ENCODE measurements around the gene IGSF22.
A peak's percentile ranks its signal among the peaks of the same experiment; 100 is the strongest.

Gene IGSF22

GRCh38 chr11:18726040-18726439 is at the start of gene IGSF22:
Gene IGSF22 (minus strand): TSS chr11:18726188. CDS start chr11:18724236, 1,952 bp downstream.
- no peak for DNase-seq (ENCODE audit: low read depth)

GRCh38 chr11:18774801-18775200 is 48.8 kb upstream of the IGSF22 start:
- no peak for DNase-seq (ENCODE audit: low read depth)

DNA sequence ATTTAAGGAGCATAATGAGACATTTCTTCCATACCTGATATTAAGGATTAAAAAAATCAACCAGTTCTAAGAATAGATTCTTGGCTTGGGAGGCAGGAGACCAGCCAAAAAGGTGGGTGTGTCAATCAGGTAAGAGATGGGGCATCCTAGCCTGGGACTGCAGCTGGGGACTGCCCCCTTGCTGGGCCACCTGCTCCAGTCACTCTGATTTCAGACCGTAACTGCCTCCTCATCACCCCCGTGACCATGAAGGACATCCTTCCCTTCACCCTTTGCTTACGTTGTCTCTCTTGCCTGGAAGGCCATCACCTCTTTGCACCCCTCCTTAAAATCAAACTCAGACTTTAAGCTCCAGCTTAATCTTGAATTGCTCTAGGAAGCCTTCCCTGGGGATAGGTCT is 47.7 kb upstream of the IGSF22 start:
- DNase-seq (ENCODE audit: low read depth): no peak

- no peak for DNase-seq (ENCODE audit: low read depth)
These were observed 47.1 kb upstream of the IGSF22 start for GRCh38 chr11:18773104-18773503.

DNA sequence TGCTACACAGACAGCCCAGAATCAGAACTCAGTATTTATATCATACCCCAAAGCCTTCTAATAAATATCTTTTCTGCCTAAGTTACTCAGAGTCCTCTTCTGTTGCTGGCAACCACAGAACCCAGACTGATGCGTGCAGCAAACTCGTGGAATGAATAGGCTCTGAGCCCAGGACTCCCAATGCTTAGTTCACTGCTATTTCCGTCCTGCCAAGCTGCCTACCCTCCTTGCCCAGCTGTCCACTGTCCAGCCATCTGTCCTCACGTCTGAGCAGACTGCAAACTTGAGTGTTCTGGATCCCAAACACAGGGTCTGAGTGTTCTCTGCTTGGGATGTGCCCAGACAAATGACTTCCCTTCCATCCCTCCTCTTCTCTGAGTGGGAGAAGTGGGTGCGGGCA is 46.2 kb upstream of the IGSF22 start:
- DNase-seq (ENCODE audit: low read depth): no peak

DNA sequence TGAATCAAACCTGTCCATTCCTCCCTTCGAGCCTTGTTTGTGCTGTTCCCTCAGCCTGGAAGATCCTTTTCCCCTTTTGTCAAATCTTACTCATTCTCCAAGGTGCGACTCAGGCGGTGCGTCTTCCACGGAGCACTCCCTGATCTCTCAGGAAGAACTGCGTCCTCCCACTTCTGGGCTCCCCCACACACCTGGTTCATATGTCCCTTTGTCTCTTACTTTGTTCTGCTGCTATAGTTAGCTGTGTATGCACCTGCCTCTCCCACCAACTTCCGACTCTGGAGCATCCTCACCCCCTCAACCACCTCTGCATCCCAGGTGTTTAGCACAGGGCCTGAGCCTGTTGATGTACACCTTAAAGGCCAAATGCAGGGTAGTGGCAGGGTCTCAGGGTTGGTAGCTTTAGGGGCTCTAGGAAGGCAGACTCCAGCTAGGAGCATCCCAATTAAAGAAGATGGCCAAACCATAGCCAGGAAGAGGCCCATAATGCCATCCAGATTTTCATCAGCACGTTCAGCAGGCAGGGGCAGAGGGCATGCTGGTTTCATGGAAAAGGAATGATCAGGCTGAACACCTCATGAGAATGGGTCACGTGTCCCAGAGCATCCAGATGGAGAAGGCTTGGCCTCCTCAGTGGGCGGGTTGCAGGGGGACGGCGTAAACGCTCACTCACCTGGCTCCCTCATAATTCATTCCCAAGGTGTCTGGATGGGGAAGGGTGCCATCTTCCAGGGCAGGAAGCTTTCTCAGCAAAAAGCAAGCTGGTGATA is 45.5 kb upstream of the IGSF22 start:
- DNase-seq (ENCODE audit: low read depth): no peak

DNA sequence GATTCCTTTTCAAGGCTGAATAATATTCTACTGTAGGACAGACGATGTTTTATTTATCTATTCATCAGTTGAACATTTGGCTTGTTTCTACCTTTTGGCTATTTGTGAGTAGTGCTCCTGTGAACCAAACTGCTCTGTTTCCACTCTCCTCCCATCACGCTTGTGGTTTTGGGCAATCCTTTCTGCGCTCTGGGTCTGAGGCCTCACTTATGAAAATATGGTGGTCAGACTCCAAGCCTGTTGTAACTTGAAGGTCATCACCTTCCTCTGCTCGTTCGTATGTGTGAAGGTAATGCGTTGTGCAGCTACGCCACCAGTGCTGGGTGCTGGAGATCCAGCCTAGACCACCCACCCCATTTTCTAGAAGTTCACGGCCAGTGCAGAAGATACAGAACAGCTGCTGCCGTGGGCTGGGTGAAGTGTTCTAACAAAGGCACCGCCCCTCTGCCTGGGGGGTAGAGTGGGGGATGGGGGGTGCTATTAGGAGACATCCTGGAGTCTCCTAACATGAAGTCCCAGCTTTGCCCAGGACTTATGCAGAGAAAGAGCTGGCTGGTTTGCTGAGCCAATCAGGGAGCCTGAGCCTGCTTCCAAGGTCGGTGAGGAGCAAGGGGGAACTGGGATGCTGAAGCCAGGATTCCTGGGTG is 44.6 kb upstream of the IGSF22 start:
- no peak for DNase-seq (ENCODE audit: low read depth)

- no peak for DNase-seq (ENCODE audit: low read depth)
These were observed 43.9 kb upstream of the IGSF22 start for GRCh38 chr11:18769802-18770456.

- no peak for DNase-seq (ENCODE audit: low read depth)
These were observed 43.0 kb upstream of the IGSF22 start for GRCh38 chr11:18768978-18769377.

GRCh38 chr11:18768472-18768901 is 42.5 kb upstream of the IGSF22 start:
- DNase-seq (ENCODE audit: low read depth): no peak

DNA sequence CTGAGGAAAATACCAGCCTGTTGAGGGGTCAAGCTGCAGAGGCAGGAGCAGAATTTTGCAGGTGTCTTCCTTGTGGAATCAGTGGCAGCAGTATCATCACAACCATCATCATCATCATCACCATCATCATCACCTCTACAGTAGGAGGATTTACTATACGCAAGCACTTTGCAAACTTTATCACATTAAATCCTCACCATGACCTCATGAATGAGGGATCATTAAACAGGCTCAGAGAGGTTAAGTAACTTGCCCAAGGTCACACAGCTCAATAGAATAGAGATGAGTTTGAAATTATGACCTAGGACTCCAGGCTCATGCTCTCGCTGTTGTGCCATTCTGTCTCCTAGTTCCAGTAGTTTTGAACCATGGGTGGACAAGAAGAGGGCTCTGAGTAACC is 40.0 kb upstream of the IGSF22 start:
- DNase-seq (ENCODE audit: low read depth): no peak

GRCh38 chr11:18765554-18765953 is 39.6 kb upstream of the IGSF22 start:
- DNase-seq (ENCODE audit: low read depth): no peak

DNA sequence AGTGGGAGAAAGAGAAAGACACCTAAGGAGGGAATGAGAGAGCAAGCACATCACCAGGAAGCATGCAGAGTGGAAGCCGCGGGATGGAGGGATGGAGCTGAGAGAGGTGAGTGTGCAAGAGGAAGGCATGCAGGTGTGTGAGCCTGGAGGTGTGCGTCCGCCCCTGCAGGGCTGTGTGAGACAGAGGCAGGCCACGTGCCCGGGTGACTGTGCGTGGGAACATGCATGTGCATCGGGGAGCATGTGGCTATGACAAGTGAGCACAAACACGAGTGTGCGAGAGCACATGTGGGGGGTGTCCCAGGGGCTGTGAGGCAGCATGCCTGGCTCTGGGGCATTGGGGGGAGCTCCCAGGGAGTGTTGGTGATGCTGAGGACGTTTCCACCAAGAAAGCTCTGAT is 35.8 kb upstream of the IGSF22 start:
- no peak for DNase-seq (ENCODE audit: low read depth)

GRCh38 chr11:18761144-18761543 is 35.2 kb upstream of the IGSF22 start:
- DNase-seq (ENCODE audit: low read depth): no peak

DNA sequence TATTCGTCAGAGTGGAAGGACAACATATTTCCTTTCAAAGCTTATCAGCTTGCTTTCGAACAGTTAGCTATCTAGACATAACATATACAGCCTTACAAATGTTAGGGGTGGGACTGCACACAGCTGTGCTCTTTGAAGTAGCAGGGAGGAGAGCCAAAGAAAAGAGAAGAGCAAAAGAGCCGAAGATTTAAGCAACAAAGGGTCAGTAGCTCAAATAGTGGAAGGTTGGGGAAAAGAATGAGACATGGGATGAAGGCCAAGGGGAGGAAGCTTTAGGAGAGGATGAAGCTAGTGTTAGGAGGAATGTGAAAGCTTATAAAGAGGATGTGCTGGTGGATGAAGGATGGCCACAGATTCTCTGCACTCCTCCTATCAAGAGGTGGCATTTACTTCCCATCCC is 31.8 kb upstream of the IGSF22 start:
- no peak for DNase-seq (ENCODE audit: low read depth)

DNA sequence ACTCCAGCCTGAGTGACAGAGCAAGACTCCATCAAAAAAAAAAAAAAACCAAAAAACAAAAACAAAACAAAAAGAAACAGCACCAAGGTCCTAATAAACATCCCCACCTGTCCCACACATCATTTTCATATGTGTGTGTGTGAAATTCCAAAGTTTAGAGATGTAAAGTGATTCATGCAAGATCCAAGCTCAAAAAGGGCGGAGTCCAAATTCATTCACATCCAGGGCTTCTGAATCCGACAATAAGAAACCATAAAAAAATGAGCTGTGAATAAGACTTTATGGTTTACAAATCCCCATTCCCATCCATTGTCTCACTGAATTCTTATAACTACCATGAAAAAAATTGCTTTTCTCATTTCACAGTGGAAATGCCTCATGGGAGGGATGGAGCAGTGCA is 30.9 kb upstream of the IGSF22 start:
- no peak for DNase-seq (ENCODE audit: low read depth)

GRCh38 chr11:18754308-18754707 is 28.3 kb upstream of the IGSF22 start:
- no peak for DNase-seq (ENCODE audit: low read depth)

DNA sequence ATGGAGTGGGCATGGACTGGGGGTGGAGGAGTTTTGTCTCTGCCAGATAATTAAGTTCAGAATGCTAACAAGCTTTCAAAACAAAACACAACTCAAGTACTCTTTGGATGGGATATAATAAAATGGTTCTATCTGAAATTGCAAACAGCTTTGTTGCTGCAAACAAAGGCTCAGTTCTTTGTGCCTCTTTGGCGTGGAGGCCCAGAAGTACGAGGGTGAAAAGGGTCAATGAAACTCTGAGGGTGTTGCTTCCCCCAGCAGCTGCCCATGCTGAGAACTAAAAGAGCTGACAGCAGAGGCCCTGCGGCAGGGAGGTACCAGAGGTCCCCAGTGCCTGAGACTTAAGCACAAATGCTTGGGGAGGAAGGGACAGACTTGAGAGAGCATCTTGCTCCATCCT is 26.5 kb upstream of the IGSF22 start:
- no peak for DNase-seq (ENCODE audit: low read depth)

DNA sequence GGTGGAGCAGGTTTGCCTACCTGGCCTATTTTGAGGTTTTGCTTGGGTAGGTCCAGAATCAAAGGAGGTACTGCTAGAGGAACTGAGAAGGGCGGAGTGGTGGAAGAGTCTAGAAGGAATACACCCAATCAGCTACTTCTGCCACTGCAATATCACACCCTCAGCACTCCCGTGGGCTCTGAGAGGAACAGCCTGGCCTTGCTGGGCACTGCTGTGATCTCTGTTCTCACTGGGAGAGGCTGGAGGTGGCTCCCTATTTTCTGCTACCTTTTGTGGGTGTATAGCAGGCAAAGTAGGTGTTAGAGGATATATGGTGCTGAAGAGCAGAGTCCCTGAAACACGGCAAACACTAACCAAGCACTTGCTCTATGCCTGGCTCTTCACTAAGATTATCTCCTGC is 25.0 kb upstream of the IGSF22 start:
- no peak for DNase-seq (ENCODE audit: low read depth)

- DNase-seq (ENCODE audit: low read depth): peak; percentile 21
These were observed 23.8 kb upstream of the IGSF22 start for GRCh38 chr11:18749681-18750319.

- DNase-seq (ENCODE audit: low read depth): no peak
These were observed 22.9 kb upstream of the IGSF22 start for GRCh38 chr11:18748766-18749365.

DNA sequence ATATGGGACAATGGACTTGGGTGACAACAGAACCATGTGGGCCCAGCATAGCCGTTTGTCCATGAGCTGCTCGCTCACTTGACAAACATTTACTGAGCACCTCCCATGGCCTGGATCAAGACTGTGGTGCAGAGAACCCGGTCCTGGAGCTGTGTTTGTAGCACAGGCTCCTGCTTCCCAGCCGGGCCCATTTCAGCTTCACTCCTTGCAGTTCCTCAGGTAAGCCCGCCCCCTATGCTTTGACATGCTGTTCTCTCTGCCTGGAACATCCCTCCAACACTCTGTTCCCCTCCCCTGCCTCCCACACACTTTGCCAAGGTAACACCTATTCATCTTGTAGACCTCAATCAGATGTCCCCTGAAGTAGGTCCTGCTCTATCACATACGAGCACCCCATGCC is 19.3 kb upstream of the IGSF22 start:
- DNase-seq (ENCODE audit: low read depth): no peak
